Keratinocyte (primary cell): ENCODE results near the gene CCDC85B. TPM values are rescaled to one million over a fixed set of nuclear protein-coding genes. Genes with fewer than 3 reads are reported as not detected.

Source experiments
- DNase-seq: peaks from one replicate; pipeline ENCODE4 v3.0.0-alpha.2; 2011; ENCODE audit warnings: low read depth, missing footprints, low spot score
- FAIRE-seq: peaks from 2 replicates; lab custom pipeline; 2011; peaks lifted over from hg19 to GRCh38; lab: Jason Lieb, UNC
- H2AFZ ChIP-seq: 2 replicates; pipeline ENCODE4 v1.6.0; 2012; ENCODE audit warnings: low read length, control low read depth, inconsistent platforms; ENCODE audit not compliant: control insufficient read depth
- H3K27ac ChIP-seq: 2 replicates; pipeline ENCODE4 v1.5.1; 2011; ENCODE audit warnings: low read length; ENCODE audit not compliant: control insufficient read depth, insufficient read depth
- H3K27me3 ChIP-seq: 3 replicates; pipeline ENCODE4 v1.6.0; 2011; ENCODE audit warnings: low read length; ENCODE audit not compliant: control insufficient read depth, insufficient read depth; ENCODE audit errors: extremely low read depth
- H3K36me3 ChIP-seq, 2 experiments: 2 replicates in 1 of 2; 3 replicates in 1 of 2; pipeline ENCODE4 v1.5.1; 2011; ENCODE audit warnings: low read length in 2 of 2, mild to moderate bottlenecking in 1 of 2; ENCODE audit not compliant: control insufficient read depth in 2 of 2, insufficient read depth in 2 of 2; ENCODE audit errors: extremely low read depth in 1 of 2
- H3K4me1 ChIP-seq: 3 replicates; pipeline ENCODE4 v1.5.1; 2011; ENCODE audit warnings: low read length; ENCODE audit not compliant: control insufficient read depth, insufficient read depth; ENCODE audit errors: extremely low read depth
- H3K4me2 ChIP-seq: 3 replicates; pipeline ENCODE4 v1.6.0; 2011; ENCODE audit warnings: low read depth, low read length; ENCODE audit not compliant: control insufficient read depth, insufficient read depth; ENCODE audit errors: extremely low read depth
- H3K4me3 ChIP-seq, 3 experiments: fragments of 200-600 bp in 1 of 3; sonication (generic) in 1 of 3; 2 replicates in 2 of 3; 3 replicates in 1 of 3; pipeline ENCODE4 v1.5.1; 2011 to 2016; ENCODE audit warnings: low read length in 3 of 3, mild to moderate bottlenecking in 3 of 3, control low read depth in 2 of 3, inconsistent platforms in 1 of 3, low read depth in 1 of 3, mixed read lengths in 1 of 3, mixed run types in 1 of 3, moderate library complexity in 1 of 3; ENCODE audit not compliant: control insufficient read depth in 2 of 3, insufficient read depth in 2 of 3; ENCODE audit errors: extremely low read depth in 1 of 3
- H3K79me2 ChIP-seq: 2 replicates; pipeline ENCODE4 v1.6.0; 2012; ENCODE audit warnings: low read length; ENCODE audit not compliant: control insufficient read depth, insufficient read depth
- H3K9ac ChIP-seq: 3 replicates; pipeline ENCODE4 v1.6.0; 2011; ENCODE audit warnings: low read length; ENCODE audit not compliant: control insufficient read depth, insufficient read depth; ENCODE audit errors: extremely low read depth
- H3K9me1 ChIP-seq: 3 replicates; pipeline ENCODE4 v1.6.0; 2011; ENCODE audit warnings: low read length; ENCODE audit not compliant: control insufficient read depth, insufficient read depth; ENCODE audit errors: extremely low read depth
- H3K9me3 ChIP-seq: 2 replicates; pipeline ENCODE4 v1.5.1; 2012; ENCODE audit warnings: low read depth, low read length; ENCODE audit not compliant: control insufficient read depth
- H4K20me1 ChIP-seq: 3 replicates; pipeline ENCODE4 v1.6.0; 2011; ENCODE audit warnings: low read length; ENCODE audit not compliant: control insufficient read depth, insufficient read depth; ENCODE audit errors: extremely low read depth
- EZH2 ChIP-seq: IDR thresholded peaks from one replicate; pipeline ENCODE4 v1.6.1; 2012; ENCODE audit warnings: inconsistent platforms, mild to moderate bottlenecking, low read length, moderate library complexity
- dilution Hi-C: fragments of 300-500 bp; cut with MboI; formaldehyde crosslinking; loops from one replicate; pipeline ENCODE4 v1.7.0; 2020; ENCODE audit warnings: low sequenced_read_pairs; ENCODE audit not compliant: extremely low pct_ligation_motif_present
- polyA plus RNA-seq, 5 experiments: library from polyadenylated mRNA; depleted of rRNA in 3 of 5; stranded (reverse) in 3 of 5; stranded (forward) in 1 of 5; unstranded in 1 of 5; fragments of >200 nt; gene quantifications; 1 replicate in 1 of 5; 2 replicates in 3 of 5; 3 replicates in 1 of 5; pipeline versions ENCODE4 v1.2.1 to v1.2.3, GENCODE V29; 2011 to 2012; ENCODE audit warnings: missing spikeins in 2 of 5, low read depth in 1 of 5, low replicate concordance in 1 of 5
- TF ChIP-seq, protein P1 (sequence below), 3 experiments: IDR thresholded peaks in 1 of 3; conservative IDR thresholded peaks in 1 of 3; optimal IDR thresholded peaks in 1 of 3; 2 replicates in 2 of 3; 3 replicates in 1 of 3; pipeline versions ENCODE3 to v1.5.1; 2011; ENCODE audit warnings: low read length in 3 of 3, mild to moderate bottlenecking in 3 of 3, moderate library complexity in 2 of 3, control low read depth in 1 of 3, inconsistent platforms in 1 of 3; ENCODE audit not compliant: insufficient read depth in 2 of 3; ENCODE audit errors: extremely low read depth in 1 of 3

Gene CCDC85B
- polyA plus RNA-seq, 1 donor (not counting 4 experiments of a cell fraction or from before 2014, with no cell fraction given) = 4.1 TPM

DNA sequence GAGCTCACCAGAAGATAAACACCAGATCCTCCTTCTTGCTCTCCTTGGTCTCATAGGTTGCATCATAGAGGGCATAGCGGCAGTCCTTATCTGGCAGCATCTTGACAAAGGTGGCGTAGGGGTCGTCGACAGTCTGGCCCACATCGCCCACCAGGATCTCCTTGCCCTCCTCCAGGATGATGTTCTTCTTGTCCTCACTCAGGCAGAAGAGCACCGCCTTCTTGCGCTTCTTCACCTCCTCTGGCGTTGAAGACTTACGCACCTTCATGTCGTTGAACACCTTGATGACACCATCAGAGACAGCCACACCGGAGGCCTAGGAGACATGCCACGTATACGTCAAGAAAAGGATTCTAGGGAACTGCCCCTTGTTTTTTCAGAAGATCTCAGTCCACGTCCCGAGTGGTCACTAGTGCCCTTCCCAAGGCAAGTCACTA lies 34.5 kb upstream of the CCDC85B start:
- dilution Hi-C loops = no loop called here
- peaks cover 7% of the 10 kb centered on the region for H3K9me1 ChIP-seq
- peaks cover 24% of the 10 kb centered on the region for H3K4me1 ChIP-seq
- peaks cover 47% of the 10 kb centered on the region for H3K79me2 ChIP-seq
- H3K27ac ChIP-seq = no peak overlapping the region
- TF ChIP-seq EZH2 = no peak
- TF ChIP-seq, protein P1, sequence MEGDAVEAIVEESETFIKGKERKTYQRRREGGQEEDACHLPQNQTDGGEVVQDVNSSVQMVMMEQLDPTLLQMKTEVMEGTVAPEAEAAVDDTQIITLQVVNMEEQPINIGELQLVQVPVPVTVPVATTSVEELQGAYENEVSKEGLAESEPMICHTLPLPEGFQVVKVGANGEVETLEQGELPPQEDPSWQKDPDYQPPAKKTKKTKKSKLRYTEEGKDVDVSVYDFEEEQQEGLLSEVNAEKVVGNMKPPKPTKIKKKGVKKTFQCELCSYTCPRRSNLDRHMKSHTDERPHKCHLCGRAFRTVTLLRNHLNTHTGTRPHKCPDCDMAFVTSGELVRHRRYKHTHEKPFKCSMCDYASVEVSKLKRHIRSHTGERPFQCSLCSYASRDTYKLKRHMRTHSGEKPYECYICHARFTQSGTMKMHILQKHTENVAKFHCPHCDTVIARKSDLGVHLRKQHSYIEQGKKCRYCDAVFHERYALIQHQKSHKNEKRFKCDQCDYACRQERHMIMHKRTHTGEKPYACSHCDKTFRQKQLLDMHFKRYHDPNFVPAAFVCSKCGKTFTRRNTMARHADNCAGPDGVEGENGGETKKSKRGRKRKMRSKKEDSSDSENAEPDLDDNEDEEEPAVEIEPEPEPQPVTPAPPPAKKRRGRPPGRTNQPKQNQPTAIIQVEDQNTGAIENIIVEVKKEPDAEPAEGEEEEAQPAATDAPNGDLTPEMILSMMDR (optimal IDR thresholded peaks at IDR 0.05 in 1 of 3, IDR thresholded peaks at IDR 0.05 in 1 of 3, conservative IDR thresholded peaks at IDR 0.05 in 1 of 3; ENCODE audit: extremely low read depth in 1 of 3, insufficient read depth in 2 of 3, low read length in 3 of 3) = no peak
- no peak overlapping the region for H2AFZ ChIP-seq
- DNase-seq = no peak
- H3K4me2 ChIP-seq = peak overlapping the region; percentile 100
- peak overlapping the region; percentile 83 for H3K9ac ChIP-seq
- H3K27me3 ChIP-seq = no peaks in the 10 kb centered on the region
- peaks cover 35 to 46% of the 10 kb centered on the region in 2 experiments for H3K36me3 ChIP-seq
- no peak for FAIRE-seq
- H3K4me3 ChIP-seq = peak overlapping the region; percentile 83 to 96 (median 91)
- H4K20me1 ChIP-seq = peaks cover 50% of the 10 kb centered on the region
- H3K9me3 ChIP-seq = no peaks in the 10 kb centered on the region

GRCh38 chr11:65856689-65857499 lies 33.6 kb upstream of the CCDC85B start:
- Histone ChIP-seq H2AFZ (no peak overlapping the region), H3K79me2 (peaks cover 56% of the 10 kb centered on the region), H3K36me3 (peaks cover 35 to 43% of the 10 kb centered on the region in 2 experiments), H3K4me1 (peaks cover 28% of the 10 kb centered on the region), H3K4me2 (peak overlapping the region; percentile 100), H3K9ac (peak overlapping the region; percentile 83), H3K4me3 (peak overlapping the region; percentile 83 to 96 (median 91)), H3K9me1 (peaks cover 7% of the 10 kb centered on the region), H3K27me3 (no peaks in the 10 kb centered on the region), H4K20me1 (peaks cover 45% of the 10 kb centered on the region), H3K9me3 (no peaks in the 10 kb centered on the region), H3K27ac (peak overlapping the region; percentile 50)
- no peak for FAIRE-seq
- DNase-seq = no peak
- TF ChIP-seq, protein P1 (optimal IDR thresholded peaks at IDR 0.05 in 1 of 3, IDR thresholded peaks at IDR 0.05 in 1 of 3, conservative IDR thresholded peaks at IDR 0.05 in 1 of 3; ENCODE audit: extremely low read depth in 1 of 3, insufficient read depth in 2 of 3, low read length in 3 of 3) = no peak
- dilution Hi-C loops = no loop called here
